H9 (cell line): ENCODE measurements around the gene TRIM2. TPM values are rescaled to one million over a fixed set of nuclear protein-coding genes. Genes with fewer than 3 reads are reported as not detected.

Experiments
- DNase-seq: peaks from one replicate; pipeline ENCODE4 v3.0.0-alpha.2; 2017
- H2AFZ ChIP-seq: one replicate; pipeline ENCODE4 v1.6.1; 2013; ENCODE audit warnings: mild to moderate bottlenecking, low read length, control low read depth, moderate library complexity
- H2AK5ac ChIP-seq: 2 replicates; pipeline ENCODE4 v1.6.1; 2013; ENCODE audit warnings: low read length, control low read depth, mixed read lengths; ENCODE audit not compliant: insufficient read length
- H2BK120ac ChIP-seq: one replicate; pipeline ENCODE4 v1.6.1; 2013; ENCODE audit warnings: low read depth, mild to moderate bottlenecking, low read length, control low read depth, inconsistent platforms; ENCODE audit not compliant: poor library complexity, severe bottlenecking
- H2BK12ac ChIP-seq: 2 replicates; pipeline ENCODE4 v1.6.1; 2013; ENCODE audit warnings: low read length, control low read depth, mixed read lengths, low read depth; ENCODE audit not compliant: insufficient read length
- H2BK15ac ChIP-seq: 2 replicates; pipeline ENCODE4 v1.6.1; 2013; ENCODE audit warnings: low read depth, low read length, control low read depth
- H2BK20ac ChIP-seq: one replicate; pipeline ENCODE4 v1.6.1; 2013; ENCODE audit warnings: low read depth, mild to moderate bottlenecking, low read length, control low read depth, inconsistent platforms; ENCODE audit not compliant: poor library complexity, severe bottlenecking
- H2BK5ac ChIP-seq: 2 replicates; pipeline ENCODE4 v1.6.1; 2013; ENCODE audit warnings: low read length, control low read depth, mixed read lengths; ENCODE audit not compliant: insufficient read length
- H3K14ac ChIP-seq: 2 replicates; pipeline ENCODE4 v1.6.1; 2013; ENCODE audit warnings: low read length, control low read depth; ENCODE audit not compliant: insufficient read depth
- H3K18ac ChIP-seq: 2 replicates; pipeline ENCODE4 v1.6.1; 2013; ENCODE audit warnings: low read depth, mild to moderate bottlenecking, mixed read lengths, low read length, control low read depth; ENCODE audit not compliant: insufficient read length
- H3K23ac ChIP-seq: 2 replicates; pipeline ENCODE4 v1.6.1; 2013; ENCODE audit warnings: low read length, control low read depth, mixed read lengths, low read depth; ENCODE audit not compliant: insufficient read length
- H3K23me2 ChIP-seq: 2 replicates; pipeline ENCODE4 v1.6.1; 2013; ENCODE audit warnings: low read depth, mild to moderate bottlenecking, mixed read lengths, low read length, control low read depth; ENCODE audit not compliant: insufficient read length, poor library complexity, severe bottlenecking
- H3K27ac ChIP-seq: 2 replicates; pipeline ENCODE4 v1.5.1; 2013; ENCODE audit warnings: low read length, control low read depth, mixed read lengths, low read depth; ENCODE audit not compliant: insufficient read length
- H3K27me3 ChIP-seq: 2 replicates; pipeline ENCODE4 v1.6.1; 2013; ENCODE audit warnings: low read length, control low read depth, inconsistent platforms; ENCODE audit not compliant: insufficient read depth
- H3K4ac ChIP-seq: 2 replicates; pipeline ENCODE4 v1.6.1; 2013; ENCODE audit warnings: low read depth, mild to moderate bottlenecking, control low read depth, inconsistent platforms, low read length, moderate library complexity
- H3K4me1 ChIP-seq: 2 replicates; pipeline ENCODE4 v1.6.1; 2013; ENCODE audit warnings: low read length, control low read depth, inconsistent platforms; ENCODE audit not compliant: insufficient read depth
- H3K4me2 ChIP-seq: 2 replicates; pipeline ENCODE4 v1.6.1; 2013; ENCODE audit warnings: low read length, control low read depth, mixed read lengths; ENCODE audit not compliant: insufficient read length, insufficient read depth
- H3K56ac ChIP-seq: 2 replicates; pipeline ENCODE4 v1.6.1; 2013; ENCODE audit warnings: low read depth, mild to moderate bottlenecking, mixed read lengths, low read length, control low read depth; ENCODE audit not compliant: insufficient read length
- H3K79me1 ChIP-seq: 2 replicates; pipeline ENCODE4 v1.6.1; 2013; ENCODE audit warnings: low read depth, mild to moderate bottlenecking, moderate library complexity, low read length, control low read depth, inconsistent platforms; ENCODE audit not compliant: insufficient read depth, poor library complexity, severe bottlenecking
- H3K79me2 ChIP-seq: 2 replicates; pipeline ENCODE4 v1.6.1; 2013; ENCODE audit warnings: low read length, control low read depth, inconsistent platforms; ENCODE audit not compliant: insufficient read depth
- H3K9ac ChIP-seq: 2 replicates; pipeline ENCODE4 v1.6.1; 2013; ENCODE audit warnings: low read length, control low read depth, mixed read lengths; ENCODE audit not compliant: insufficient read length; ENCODE audit errors: extremely low read depth
- H3K9me3 ChIP-seq: one replicate; pipeline ENCODE4 v1.6.1; 2013; ENCODE audit warnings: low read depth, low read length, inconsistent platforms; ENCODE audit not compliant: control insufficient read depth
- H3T11ph ChIP-seq: one replicate; pipeline ENCODE4 v1.6.1; 2013; ENCODE audit warnings: mild to moderate bottlenecking, low read length, control low read depth, inconsistent platforms
- H4K20me1 ChIP-seq: one replicate; pipeline ENCODE4 v1.6.1; 2013; ENCODE audit not compliant: control insufficient read depth, insufficient read length, insufficient read depth
- H4K5ac ChIP-seq: 2 replicates; pipeline ENCODE4 v1.6.1; 2013; ENCODE audit warnings: low read depth, mild to moderate bottlenecking, mixed read lengths, low read length, control low read depth; ENCODE audit not compliant: insufficient read length
- H4K8ac ChIP-seq: replicated peaks from 2 replicates; pipeline ENCODE4 v1.6.1; 2013; ENCODE audit warnings: low read length, control low read depth, mixed read lengths, low read depth; ENCODE audit not compliant: insufficient read length
- H4K91ac ChIP-seq: 2 replicates; pipeline ENCODE4 v1.6.1; 2013; ENCODE audit warnings: low read depth, mild to moderate bottlenecking, moderate library complexity, mixed read lengths, low read length, control low read depth; ENCODE audit not compliant: insufficient read length
- H3K27ac Mint-ChIP-seq, 3 experiments: 2 replicates in 2 of 3; 3 replicates in 1 of 3; pipeline ENCODE4 v1.8.0; 2020 to 2021; ENCODE audit warnings: mixed read lengths in 3 of 3, mild to moderate bottlenecking in 1 of 3, moderate library complexity in 1 of 3
- H3K27me3 Mint-ChIP-seq: 2 replicates; pipeline ENCODE4 v1.8.0; 2021; ENCODE audit warnings: low read depth, mild to moderate bottlenecking, moderate library complexity, mixed read lengths
- H3K36me3 Mint-ChIP-seq, 3 experiments: 2 replicates in 2 of 3; 3 replicates in 1 of 3; pipeline ENCODE4 v1.8.0; 2020 to 2021; ENCODE audit warnings: low read depth in 3 of 3, mixed read lengths in 3 of 3; ENCODE audit not compliant: insufficient read depth in 1 of 3
- H3K4me1 Mint-ChIP-seq, 2 experiments: 2 replicates each; pipeline ENCODE4 v1.8.0; 2020; ENCODE audit warnings: mixed read lengths in 2 of 2
- H3K4me3 Mint-ChIP-seq, 2 experiments: 2 replicates in 1 of 2; 3 replicates in 1 of 2; pipeline ENCODE4 v1.8.0; 2020 to 2021; ENCODE audit warnings: mild to moderate bottlenecking in 2 of 2, mixed read lengths in 2 of 2, moderate library complexity in 1 of 2
- H3K9me3 Mint-ChIP-seq, 2 experiments: 2 replicates in 1 of 2; 3 replicates in 1 of 2; pipeline ENCODE4 v1.8.0; 2020; ENCODE audit warnings: mild to moderate bottlenecking in 2 of 2, mixed read lengths in 2 of 2, moderate library complexity in 1 of 2
- WGBS: extraction: QIAGEN DNeasy Blood & Tissue Kit; methylation state at CpG from one replicate; pipeline ENCODE4 v1.1.7; 2013; ENCODE audit warnings: missing lambda C conversion rate, low lambda C conversion rate, mixed read lengths; ENCODE audit not compliant: insufficient read length; ENCODE audit errors: extremely low coverage; 5-methylcytosine and 5-hydroxymethylcytosine counted together
- total RNA-seq: library from RNA; stranded (reverse); gene quantifications from 2 replicates; pipeline ENCODE4 v1.2.1, GENCODE V29; 2021
- TF ChIP-seq, protein P1 (sequence below): fragments of 200-600 bp; sonication (generic); conservative IDR thresholded peaks from 3 replicates; pipeline ENCODE4 v1.8.0; 2021; ENCODE audit warnings: antibody characterized with exemption, mild to moderate bottlenecking

Gene TRIM2
- total RNA-seq, 1 experiment from 2014 or later = 28.9 TPM

DNA sequence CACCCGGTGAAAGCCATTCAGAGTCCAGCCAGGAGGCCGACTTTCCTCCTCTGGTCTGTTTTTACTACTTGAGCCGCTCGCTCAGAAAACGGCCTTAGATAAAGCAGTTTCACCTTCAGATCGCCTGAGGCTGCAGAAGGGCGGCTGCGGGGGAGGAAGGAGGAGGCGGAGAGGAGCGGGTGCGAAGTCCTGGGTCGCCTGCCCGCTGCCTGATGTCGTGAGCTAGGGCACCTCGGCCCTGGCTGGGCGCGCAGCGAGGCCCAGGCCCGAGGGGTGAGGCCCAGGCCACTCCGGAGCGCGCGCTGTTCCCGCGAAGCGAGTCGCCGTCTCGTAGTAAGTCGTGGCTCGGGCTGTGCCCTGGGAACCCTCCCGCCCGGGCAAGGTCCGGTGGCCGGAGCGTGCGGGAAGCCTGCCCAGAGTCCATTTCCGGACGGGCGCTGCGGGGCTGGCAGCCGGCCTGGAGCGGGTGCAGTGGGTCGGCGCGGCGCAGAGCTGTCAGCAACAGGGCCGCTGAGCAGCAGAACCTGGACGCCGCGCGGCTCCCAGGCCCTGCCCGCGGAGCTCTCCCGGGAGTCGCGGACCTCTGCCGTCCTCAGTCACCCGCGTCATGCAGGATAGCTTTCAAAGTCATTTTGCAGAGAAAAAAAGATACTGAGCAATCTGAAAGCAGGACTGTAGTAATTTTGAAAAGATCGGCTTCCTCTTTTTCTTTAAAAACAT, 18.6 kb downstream of the TRIM2 start:
- Histone ChIP-seq H3K4me2 (peak overlapping the region; percentile 59), H2BK5ac (no peak overlapping the region), H3K4me1 (0 out of 2 replicates have a peak, but pooled peaks cover 3% of the 10 kb centered on the region), H2AFZ (no peak overlapping the region), H2BK15ac (no peak overlapping the region), H3K27me3 (peaks cover 8% of the 10 kb centered on the region; the same call in 1 of the 2 replicates), H3T11ph (no peak overlapping the region), H3K79me1 (no peaks in the 10 kb centered on the region), H3K4ac (no peak overlapping the region), H3K56ac (no peak overlapping the region), H3K9me3 (no peaks in the 10 kb centered on the region), H4K8ac (no peak overlapping the region), H2BK120ac (no peak overlapping the region), H3K18ac (peak overlapping the region; percentile 22), H2BK20ac (no peak overlapping the region), H4K5ac (no peak overlapping the region), H3K14ac (peak overlapping the region; percentile 36; the same call in 1 of the 2 replicates), H3K23ac (no peak overlapping the region), H3K23me2 (peaks cover 18% of the 10 kb centered on the region), H2AK5ac (no peak overlapping the region), H4K91ac (no peak overlapping the region), H4K20me1 (no peaks in the 10 kb centered on the region), H3K27ac (no peak overlapping the region), H3K79me2 (no peaks in the 10 kb centered on the region; the same call in 1 of the 2 replicates), H3K9ac (peak overlapping the region; percentile 26), H2BK12ac (no peak overlapping the region)
- Mint-ChIP-seq H3K4me1 (peaks cover 25 to 32% of the 10 kb centered on the region in 2 experiments), H3K4me3 (peak overlapping the region; percentile 79 to 90), H3K27me3 (peaks cover 33% of the 10 kb centered on the region), H3K9me3 (peaks cover 3 to 5% of the 10 kb centered on the region in 2 experiments; a peak in 4 of 5 replicates), H3K27ac (peak overlapping the region; percentile 82 to 87 (median 86); a peak in 6 of 7 replicates), H3K36me3 (peaks cover 0 to 11% (median 11%) of the 10 kb centered on the region in 3 experiments; a peak in 5 of 7 replicates)
- WGBS = no CpG with 5 or more reads among the region's 61 CpGs
- peak; percentile 56 for DNase-seq
- TF ChIP-seq, protein P1, sequence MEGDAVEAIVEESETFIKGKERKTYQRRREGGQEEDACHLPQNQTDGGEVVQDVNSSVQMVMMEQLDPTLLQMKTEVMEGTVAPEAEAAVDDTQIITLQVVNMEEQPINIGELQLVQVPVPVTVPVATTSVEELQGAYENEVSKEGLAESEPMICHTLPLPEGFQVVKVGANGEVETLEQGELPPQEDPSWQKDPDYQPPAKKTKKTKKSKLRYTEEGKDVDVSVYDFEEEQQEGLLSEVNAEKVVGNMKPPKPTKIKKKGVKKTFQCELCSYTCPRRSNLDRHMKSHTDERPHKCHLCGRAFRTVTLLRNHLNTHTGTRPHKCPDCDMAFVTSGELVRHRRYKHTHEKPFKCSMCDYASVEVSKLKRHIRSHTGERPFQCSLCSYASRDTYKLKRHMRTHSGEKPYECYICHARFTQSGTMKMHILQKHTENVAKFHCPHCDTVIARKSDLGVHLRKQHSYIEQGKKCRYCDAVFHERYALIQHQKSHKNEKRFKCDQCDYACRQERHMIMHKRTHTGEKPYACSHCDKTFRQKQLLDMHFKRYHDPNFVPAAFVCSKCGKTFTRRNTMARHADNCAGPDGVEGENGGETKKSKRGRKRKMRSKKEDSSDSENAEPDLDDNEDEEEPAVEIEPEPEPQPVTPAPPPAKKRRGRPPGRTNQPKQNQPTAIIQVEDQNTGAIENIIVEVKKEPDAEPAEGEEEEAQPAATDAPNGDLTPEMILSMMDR = no peak
